HG03135 (cell line): Measurements from ENCODE around the gene RYR2.
"Not testable (repeated sequence)": the region's sequence is repeated elsewhere in the genome, so short reads cannot be mapped to it uniquely, and the experiment has no call there.

Experiments
- ATAC-seq: cut with Tn5 transposase; IDR thresholded peaks from one replicate; pipeline ENCODE4 v1.9.1; 2021; ENCODE audit warnings: mild to moderate bottlenecking, moderate library complexity; ENCODE audit not compliant: unreplicated experiment

RYR2 gene

GRCh38 chr1:237324226-237324625 is 282.2 kb downstream of the RYR2 start:
- no peak for ATAC-seq

GRCh38 chr1:237327061-237327460 is 285.1 kb downstream of the RYR2 start:
- ATAC-seq: no peak

- no peak for ATAC-seq
Measured at GRCh38 chr1:237340892-237341291, 298.9 kb downstream of the RYR2 start.

GRCh38 chr1:237341391-237341790 is 299.4 kb downstream of the RYR2 start:
- ATAC-seq: no peak

GRCh38 chr1:237342730-237343129 is 300.7 kb downstream of the RYR2 start:
- ATAC-seq: no peak

GRCh38 chr1:237352747-237353146 is 310.8 kb downstream of the RYR2 start:
- ATAC-seq: no peak

GRCh38 chr1:237353918-237354317 is 311.9 kb downstream of the RYR2 start:
- ATAC-seq: no peak

GRCh38 chr1:237355022-237355421 is 313.0 kb downstream of the RYR2 start:
- no peak for ATAC-seq

- ATAC-seq: no peak
Measured at GRCh38 chr1:237358555-237358954, 316.6 kb downstream of the RYR2 start.

GRCh38 chr1:237367758-237368157 is 325.8 kb downstream of the RYR2 start:
- no peak for ATAC-seq

GRCh38 chr1:237371477-237371876 is 329.5 kb downstream of the RYR2 start:
- not testable (repeated sequence) for ATAC-seq

- no peak for ATAC-seq
Measured at GRCh38 chr1:237383791-237384190, 341.8 kb downstream of the RYR2 start.

GRCh38 chr1:237384213-237384612 is 342.2 kb downstream of the RYR2 start:
- ATAC-seq: no peak

GRCh38 chr1:237386362-237387143 is 344.6 kb downstream of the RYR2 start:
- no peak for ATAC-seq

- ATAC-seq: no peak
Measured at GRCh38 chr1:237387144-237387505, 345.1 kb downstream of the RYR2 start.

- no peak for ATAC-seq
Measured at GRCh38 chr1:237390823-237391222, 348.8 kb downstream of the RYR2 start.

- ATAC-seq: no peak
Measured at GRCh38 chr1:237393632-237394031, 351.6 kb downstream of the RYR2 start.

- ATAC-seq: no peak
Measured at GRCh38 chr1:237394281-237394680, 352.3 kb downstream of the RYR2 start.

- ATAC-seq: no peak
Measured at GRCh38 chr1:237396426-237396825, 354.4 kb downstream of the RYR2 start.

GRCh38 chr1:237398751-237399150 is 356.8 kb downstream of the RYR2 start:
- ATAC-seq: no peak

GRCh38 chr1:237405912-237406311 is 363.9 kb downstream of the RYR2 start:
- no peak for ATAC-seq

GRCh38 chr1:237411621-237412020 is 369.6 kb downstream of the RYR2 start:
- no peak for ATAC-seq
